ENCODE data around the gene NPM1. TPM values are rescaled to one million over a fixed set of nuclear protein-coding genes. Genes with fewer than 3 reads are reported as not detected.

The NPM1 gene
- total and polyA plus RNA-seq, 2 donors (not counting 1 experiment from before 2014, with no cell fraction given): 158 to 920 TPM

DNA sequence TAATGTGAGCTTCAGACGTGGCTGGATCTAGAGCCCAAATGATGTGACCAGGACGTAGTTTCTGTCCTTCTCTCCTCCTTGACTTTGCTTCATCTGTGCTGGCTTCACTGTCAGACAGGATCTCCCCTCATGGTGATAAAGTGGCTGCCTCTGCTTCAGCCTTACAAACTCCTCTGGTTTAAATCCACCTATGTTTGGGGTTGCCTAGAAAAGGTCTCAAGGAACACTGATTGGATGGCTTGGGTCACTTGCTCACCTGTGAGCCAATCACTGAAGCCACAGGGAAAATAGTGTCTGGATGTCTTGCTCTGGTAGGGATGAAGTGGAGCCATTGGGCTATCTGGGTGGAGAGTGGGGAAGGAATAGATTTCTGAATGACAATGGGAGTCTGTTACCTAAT is 67.9 kb downstream of the NPM1 start:
- H2AFZ ChIP-seq (ENCODE audit: insufficient read depth, low read depth, low read length, poor library complexity, severe bottlenecking): no peak overlapping the region
- H3K9me3 ChIP-seq (ENCODE audit: control extremely low read depth in 1 of 3, control insufficient read depth in 2 of 3, insufficient read depth in 1 of 3, low read length in 2 of 3): peaks cover 0 to 3% (median 0%) of the 10 kb centered on the region in 3 donors
- no peak overlapping the region for H3K27ac Mint-ChIP-seq
- H3K79me2 ChIP-seq (ENCODE audit: control insufficient read depth, insufficient read depth, low read length): no peaks in the 10 kb centered on the region
- no peaks in the 10 kb centered on the region for H3K4me1 ChIP-seq (ENCODE audit: control insufficient read depth in 2 of 2, insufficient read depth in 2 of 2, low read length in 2 of 2)
- DNase-seq (no peak), ATAC-seq (ENCODE audit: low read depth) (no peak)
- CTCF ChIA-PET: no interaction called here
- H3K27ac ChIP-seq (ENCODE audit: low read length in 2 of 2): no peak overlapping the region
- POLR2A ChIA-PET: no interaction called here
- H3K36me3 ChIP-seq (replicated peaks in 1 of 2; ENCODE audit: control extremely low read depth in 1 of 2, control insufficient read depth in 1 of 2, extremely low read depth in 1 of 2, insufficient read depth in 2 of 2, low read length in 1 of 2): no peaks in the 10 kb centered on the region
- WGBS (ENCODE audit: insufficient coverage): 80% methylated on average over 2 of the region's 2 CpGs
- intact Hi-C loops (cut with micrococcal nuclease): no loop called here
- no peak overlapping the region for H3K4me2 ChIP-seq (replicated peaks; ENCODE audit: low read depth, low read length, poor library complexity, severe bottlenecking)
- TF ChIP-seq, protein P1, sequence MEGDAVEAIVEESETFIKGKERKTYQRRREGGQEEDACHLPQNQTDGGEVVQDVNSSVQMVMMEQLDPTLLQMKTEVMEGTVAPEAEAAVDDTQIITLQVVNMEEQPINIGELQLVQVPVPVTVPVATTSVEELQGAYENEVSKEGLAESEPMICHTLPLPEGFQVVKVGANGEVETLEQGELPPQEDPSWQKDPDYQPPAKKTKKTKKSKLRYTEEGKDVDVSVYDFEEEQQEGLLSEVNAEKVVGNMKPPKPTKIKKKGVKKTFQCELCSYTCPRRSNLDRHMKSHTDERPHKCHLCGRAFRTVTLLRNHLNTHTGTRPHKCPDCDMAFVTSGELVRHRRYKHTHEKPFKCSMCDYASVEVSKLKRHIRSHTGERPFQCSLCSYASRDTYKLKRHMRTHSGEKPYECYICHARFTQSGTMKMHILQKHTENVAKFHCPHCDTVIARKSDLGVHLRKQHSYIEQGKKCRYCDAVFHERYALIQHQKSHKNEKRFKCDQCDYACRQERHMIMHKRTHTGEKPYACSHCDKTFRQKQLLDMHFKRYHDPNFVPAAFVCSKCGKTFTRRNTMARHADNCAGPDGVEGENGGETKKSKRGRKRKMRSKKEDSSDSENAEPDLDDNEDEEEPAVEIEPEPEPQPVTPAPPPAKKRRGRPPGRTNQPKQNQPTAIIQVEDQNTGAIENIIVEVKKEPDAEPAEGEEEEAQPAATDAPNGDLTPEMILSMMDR (IDR thresholded peaks at IDR 0.05): no peak
- no peak for TF ChIP-seq EZH2 (IDR thresholded peaks at IDR 0.05; ENCODE audit: borderline replicate concordance, insufficient read depth, low read depth, low read length, poor library complexity, severe bottlenecking)
- H3K9me3 Mint-ChIP-seq (ENCODE audit: insufficient read depth): no peaks in the 10 kb centered on the region
- H4K20me1 ChIP-seq (ENCODE audit: control insufficient read depth, insufficient read depth, low read length, poor library complexity, severe bottlenecking): no peaks in the 10 kb centered on the region
- H3K4me3 Mint-ChIP-seq: no peak overlapping the region
- H3K9ac ChIP-seq (ENCODE audit: low read length): no peak overlapping the region
- H3K4me3 ChIP-seq (ENCODE audit: control extremely low read depth in 1 of 5, extremely low read depth in 1 of 5, insufficient read depth in 1 of 5, low read depth in 2 of 5, low read length in 4 of 5): no peak overlapping the region
- peaks cover 49% of the 10 kb centered on the region for H3K27me3 Mint-ChIP-seq
- peaks cover 6% of the 10 kb centered on the region for H3K4me1 Mint-ChIP-seq
- H3K27me3 ChIP-seq (replicated peaks in 1 of 4; ENCODE audit: control extremely low read depth in 1 of 4, control insufficient read depth in 3 of 4, insufficient read depth in 4 of 4, low read length in 3 of 4): peaks cover 0 to 10% (median 2%) of the 10 kb centered on the region in 4 experiments

DNA sequence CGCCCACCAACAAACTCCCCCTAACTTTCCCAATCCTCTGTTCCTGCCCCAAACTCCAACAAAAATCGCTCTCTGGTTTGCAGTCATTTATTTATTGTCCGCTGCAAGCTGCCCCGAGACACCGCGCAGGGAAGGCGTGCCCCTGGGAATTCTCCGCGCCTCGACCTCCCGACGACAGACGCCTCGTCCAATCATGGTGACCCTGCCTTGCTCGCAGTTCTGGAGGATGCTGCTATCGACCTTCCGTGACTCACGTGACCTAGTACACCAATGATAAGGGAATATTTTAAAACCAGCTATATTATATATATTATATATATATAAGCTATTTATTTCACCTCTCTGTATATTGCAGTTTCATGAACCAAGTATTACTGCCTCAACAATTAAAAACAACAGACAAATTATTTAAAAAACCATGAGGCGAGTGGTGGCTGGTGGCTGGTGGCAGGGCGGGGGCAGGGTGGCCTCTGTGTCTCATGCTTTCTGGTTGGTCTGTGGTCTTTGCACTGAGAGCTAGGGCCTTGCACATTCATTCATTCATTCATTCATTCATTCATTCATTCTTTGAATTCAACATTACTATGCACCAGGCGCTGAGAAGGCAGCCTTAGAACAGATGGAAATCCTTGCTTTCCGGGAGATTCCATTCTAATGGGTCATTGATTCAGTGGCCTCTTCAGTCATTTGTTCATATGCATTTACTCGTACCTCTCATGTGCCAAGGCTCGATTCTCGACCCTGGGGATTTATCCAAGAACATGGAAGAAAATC is 69.7 kb downstream of the NPM1 start:
- no peak overlapping the region for H3K4me2 ChIP-seq (replicated peaks; ENCODE audit: low read depth, low read length, poor library complexity, severe bottlenecking)
- ATAC-seq (ENCODE audit: low read depth) (no peak), DNase-seq (no peak)
- H3K4me1 ChIP-seq (ENCODE audit: control insufficient read depth in 2 of 2, insufficient read depth in 2 of 2, low read length in 2 of 2): no peaks in the 10 kb centered on the region
- H3K4me3 Mint-ChIP-seq: no peak overlapping the region
- no peaks in the 10 kb centered on the region for H4K20me1 ChIP-seq (ENCODE audit: control insufficient read depth, insufficient read depth, low read length, poor library complexity, severe bottlenecking)
- no peak overlapping the region for H3K4me3 ChIP-seq (ENCODE audit: control extremely low read depth in 1 of 5, extremely low read depth in 1 of 5, insufficient read depth in 1 of 5, low read depth in 2 of 5, low read length in 4 of 5)
- intact Hi-C loops (cut with micrococcal nuclease): no loop called here
- H3K27ac Mint-ChIP-seq: no peak overlapping the region
- peaks cover 37% of the 10 kb centered on the region for H3K27me3 Mint-ChIP-seq
- H3K27ac ChIP-seq (ENCODE audit: low read length in 2 of 2): no peak overlapping the region
- 97% methylated on average over 18 of the region's 25 CpGs for WGBS (ENCODE audit: insufficient coverage)
- H3K79me2 ChIP-seq (ENCODE audit: control insufficient read depth, insufficient read depth, low read length): no peaks in the 10 kb centered on the region
- CTCF ChIA-PET: no interaction called here
- H3K9me3 ChIP-seq (ENCODE audit: control extremely low read depth in 1 of 3, control insufficient read depth in 2 of 3, insufficient read depth in 1 of 3, low read length in 2 of 3): peaks cover 0 to 3% (median 0%) of the 10 kb centered on the region in 3 donors
- TF ChIP-seq, protein P1 (IDR thresholded peaks at IDR 0.05): no peak
- no peak overlapping the region for H3K9ac ChIP-seq (ENCODE audit: low read length)
- no peaks in the 10 kb centered on the region for H3K4me1 Mint-ChIP-seq
- POLR2A ChIA-PET: no interaction called here
- H3K36me3 ChIP-seq (replicated peaks in 1 of 2; ENCODE audit: control extremely low read depth in 1 of 2, control insufficient read depth in 1 of 2, extremely low read depth in 1 of 2, insufficient read depth in 2 of 2, low read length in 1 of 2): no peaks in the 10 kb centered on the region
- peaks cover 0 to 4% (median 0%) of the 10 kb centered on the region in 4 experiments for H3K27me3 ChIP-seq (replicated peaks in 1 of 4; ENCODE audit: control extremely low read depth in 1 of 4, control insufficient read depth in 3 of 4, insufficient read depth in 4 of 4, low read length in 3 of 4)
- H3K9me3 Mint-ChIP-seq (ENCODE audit: insufficient read depth): no peaks in the 10 kb centered on the region
- no peak overlapping the region for H2AFZ ChIP-seq (ENCODE audit: insufficient read depth, low read depth, low read length, poor library complexity, severe bottlenecking)

Measured in B cell (primary cell).